ENCODE data around the gene ARSG.

GRCh38 chr17:68461589-68461988 lies 170.3 kb downstream of the ARSG start:
- TF ChIP-seq MYC (IDR thresholded peaks at IDR 0.05; ENCODE audit: low read depth, low read length) (no peak), POLR2AphosphoS5 (IDR thresholded peaks at IDR 0.05; ENCODE audit: insufficient read depth, low read depth, low read length) (no peak), JUN (IDR thresholded peaks at IDR 0.05; ENCODE audit: borderline replicate concordance, insufficient read depth, insufficient read length, low read depth) (no peak), CTCF (IDR thresholded peaks at IDR 0.05; ENCODE audit: extremely low read depth in 1 of 2, insufficient read depth in 1 of 2, low read depth in 1 of 2, low read length in 2 of 2) (no peak)
